SU-DHL-6 (cell line): ENCODE results near the gene DDX59.

Source experiments
- CTCF ChIP-seq: fragments of 200-600 bp; sonication (generic); IDR thresholded peaks from one replicate; pipeline ENCODE4 v1.5.1; 2017; ENCODE audit warnings: antibody characterized with exemption, mild to moderate bottlenecking, low read length, moderate library complexity; ENCODE audit not compliant: insufficient read depth, poor library complexity, severe bottlenecking
- EZH2phosphoT487 ChIP-seq: fragments of 200-600 bp; sonication (generic), shearing (Covaris generic); conservative IDR thresholded peaks from 2 replicates; pipeline ENCODE4 v1.6.1; 2018; ENCODE audit warnings: mild to moderate bottlenecking, antibody characterized with exemption, low read length, moderate library complexity, mixed read lengths

GRCh38 chr1:200644021-200644420 lies 25.7 kb downstream of the DDX59 start:
- TF ChIP-seq CTCF: no peak
- no peak for TF ChIP-seq EZH2phosphoT487
